UCSD-AML1 (cell line): ENCODE data around the gene CYGB.
A peak's percentile ranks its signal among the peaks of the same experiment; 100 is the strongest.
"Not testable (repeated sequence)": the region's sequence is repeated elsewhere in the genome, so short reads cannot be mapped to it uniquely, and the experiment has no call there.

ENCODE experiments used
- DNase-seq: peaks from one replicate; lab custom pipeline; 2025; ENCODE audit not compliant: unreplicated experiment; lab: John Stamatoyannopoulos, UW

CYGB gene

GRCh38 chr17:76567634-76568432 is 30.3 kb upstream of the CYGB start:
- DNase-seq, result no peak

GRCh38 chr17:76566988-76567431 is 29.5 kb upstream of the CYGB start:
- DNase-seq, result no peak

DNA sequence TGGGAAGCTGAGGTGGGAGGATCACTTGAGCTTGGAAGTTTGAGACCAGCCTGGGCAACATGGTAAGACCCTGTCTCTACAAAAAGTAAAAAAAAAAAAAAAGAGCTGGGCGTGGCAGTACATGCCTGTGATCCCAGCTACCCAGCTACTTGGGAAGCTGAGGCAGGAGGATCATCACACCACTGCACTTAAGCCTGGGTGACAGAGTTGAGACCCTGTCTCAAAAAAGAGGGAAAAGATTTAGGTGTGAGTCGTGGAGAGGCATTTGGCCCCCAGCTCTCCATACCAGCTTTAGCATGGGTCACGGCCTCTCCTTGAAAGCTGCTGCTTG is 29.1 kb upstream of the CYGB start:
- DNase-seq, result no peak

GRCh38 chr17:76565728-76566612 is 28.5 kb upstream of the CYGB start:
- no peak for DNase-seq

DNA sequence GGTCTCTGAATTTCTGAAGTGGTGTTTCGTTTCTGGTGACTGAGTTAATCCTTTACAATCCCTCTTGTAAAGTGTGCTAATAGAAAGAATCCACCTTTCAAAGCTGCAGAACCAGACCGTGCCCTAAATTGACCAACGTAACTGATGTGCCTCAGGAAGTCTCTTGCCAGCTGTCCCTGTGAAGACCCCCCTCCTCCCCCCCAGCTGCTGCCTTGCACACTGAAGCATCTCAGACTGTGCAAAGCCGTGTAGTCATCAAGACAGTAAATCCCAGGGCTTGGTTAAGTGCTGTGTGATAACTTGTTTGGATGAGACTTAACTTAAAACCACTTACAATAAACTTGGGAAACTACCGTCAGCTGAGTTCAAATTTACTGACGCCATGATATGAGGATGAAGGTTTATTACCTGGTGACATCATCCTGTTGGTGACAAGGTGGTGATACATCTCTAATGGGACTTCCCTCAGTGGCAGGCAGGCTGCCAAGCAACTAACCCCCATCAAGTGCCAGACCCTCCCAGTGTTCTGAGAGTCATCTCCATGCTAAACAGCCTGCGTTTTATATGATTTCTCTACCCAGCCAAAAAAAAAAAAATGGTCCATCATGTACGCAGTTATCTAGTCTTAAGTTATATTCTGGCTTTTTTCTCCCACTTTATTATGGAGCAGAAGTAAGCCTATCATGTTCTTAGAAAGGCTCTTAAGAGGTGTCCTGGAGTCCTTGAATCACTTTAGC is 27.6 kb upstream of the CYGB start:
- not testable (repeated sequence) for DNase-seq

DNA sequence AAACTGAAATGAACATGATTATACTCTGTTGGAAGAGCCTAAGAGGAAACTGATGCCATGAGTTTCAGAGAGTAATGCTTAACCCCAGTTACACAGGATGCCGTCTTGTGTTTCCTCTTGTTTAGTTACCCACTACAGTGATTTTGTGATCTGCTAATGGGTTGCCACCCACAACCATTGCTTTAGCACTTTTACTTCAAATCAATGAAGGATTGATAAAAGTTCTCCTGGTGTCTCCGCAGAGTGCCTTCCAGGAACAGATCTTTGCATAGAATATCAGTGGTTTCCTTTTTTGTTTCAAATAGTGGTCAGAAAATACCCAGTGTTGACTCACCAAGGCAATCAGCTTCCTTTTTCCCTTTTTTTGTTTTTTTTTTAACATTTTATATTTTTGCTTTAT is 25.9 kb upstream of the CYGB start:
- not testable (repeated sequence) for DNase-seq

DNA sequence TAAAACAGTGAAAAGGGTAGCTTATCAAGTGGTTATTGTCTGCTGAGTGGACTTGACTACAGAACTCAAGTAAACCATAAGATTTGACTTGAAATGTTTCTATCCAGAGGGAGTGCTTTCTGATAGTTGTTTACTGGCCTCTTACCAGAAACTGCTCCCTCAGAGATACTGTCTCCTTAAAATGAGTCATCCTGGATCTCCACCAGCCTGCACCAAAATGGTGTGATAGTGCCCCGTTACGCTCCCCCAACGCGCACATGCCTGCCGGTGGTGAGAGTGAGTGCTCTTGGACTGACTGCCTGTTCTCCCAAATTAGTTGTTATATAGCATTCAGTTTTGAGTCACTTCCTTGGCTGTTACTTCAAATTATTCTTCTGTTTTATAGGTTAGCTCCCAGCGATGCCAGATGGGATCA is 25.2 kb upstream of the CYGB start:
- DNase-seq, result no peak

DNA sequence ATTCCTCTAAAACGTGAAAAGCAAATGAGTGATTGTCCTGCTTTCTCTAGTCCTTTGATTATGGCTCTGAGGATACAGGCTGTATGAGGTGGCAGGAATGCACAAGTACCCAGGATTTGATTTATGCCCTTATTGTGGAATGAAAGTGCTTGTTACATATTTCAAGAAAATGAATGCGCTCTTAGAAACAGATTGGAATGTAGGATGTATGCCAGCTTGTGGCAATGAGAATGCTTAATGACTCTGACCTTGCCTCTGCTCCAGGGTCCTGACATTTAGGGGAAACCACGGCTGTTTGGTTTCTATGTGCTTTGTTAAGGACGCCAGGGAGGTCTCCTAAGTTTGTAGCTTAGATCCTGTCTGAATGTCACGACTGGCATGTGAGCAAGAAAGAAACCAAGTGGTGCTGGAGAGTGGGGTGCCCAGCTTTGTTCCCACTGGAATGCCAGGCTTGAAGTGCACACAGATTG is 24.3 kb upstream of the CYGB start:
- DNase-seq, result no peak

DNA sequence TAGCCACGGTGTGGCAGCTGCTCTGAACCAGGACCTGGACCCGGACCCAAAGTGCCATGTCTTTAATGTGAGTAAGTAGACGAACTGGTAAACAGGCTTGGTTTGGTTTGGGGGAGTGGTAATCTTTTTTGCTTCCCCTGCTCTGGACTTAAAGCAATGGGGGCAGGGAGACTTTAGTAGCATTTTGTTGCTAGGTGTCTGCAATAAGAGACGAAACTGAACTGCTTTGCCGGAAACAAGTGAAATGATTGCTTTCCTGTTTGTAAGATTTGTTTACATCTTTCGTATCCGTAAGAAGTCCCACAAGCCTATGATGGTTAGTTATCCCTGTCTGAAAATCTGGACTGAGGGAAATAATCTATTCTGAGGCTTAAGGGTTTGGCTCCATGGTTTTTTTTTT is 23.8 kb upstream of the CYGB start:
- DNase-seq, result no peak

- no peak for DNase-seq
Observed at GRCh38 chr17:76560877-76561221, 23.3 kb upstream of the CYGB start.

GRCh38 chr17:76560036-76560876 is 22.7 kb upstream of the CYGB start:
- DNase-seq, result no peak

DNA sequence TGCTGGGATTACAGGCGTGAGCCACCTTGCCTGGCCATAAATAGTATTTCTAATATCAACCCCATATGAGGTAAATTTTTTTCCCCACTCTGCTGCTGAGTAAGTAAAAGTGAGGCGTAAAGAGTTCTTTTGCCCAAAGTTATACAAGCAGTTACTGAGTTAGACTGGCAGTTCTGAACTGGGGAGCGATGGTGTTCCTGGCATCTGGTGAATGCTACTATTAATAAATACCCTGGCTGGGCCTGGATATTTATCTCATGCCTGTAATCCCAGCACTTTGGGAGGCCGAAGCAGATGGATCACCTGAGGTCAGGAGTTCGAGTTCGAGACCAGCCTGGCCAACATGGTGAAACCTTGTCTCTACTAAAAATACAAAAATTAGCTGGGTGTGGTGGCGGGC is 22.0 kb upstream of the CYGB start:
- DNase-seq, result not testable (repeated sequence)

DNA sequence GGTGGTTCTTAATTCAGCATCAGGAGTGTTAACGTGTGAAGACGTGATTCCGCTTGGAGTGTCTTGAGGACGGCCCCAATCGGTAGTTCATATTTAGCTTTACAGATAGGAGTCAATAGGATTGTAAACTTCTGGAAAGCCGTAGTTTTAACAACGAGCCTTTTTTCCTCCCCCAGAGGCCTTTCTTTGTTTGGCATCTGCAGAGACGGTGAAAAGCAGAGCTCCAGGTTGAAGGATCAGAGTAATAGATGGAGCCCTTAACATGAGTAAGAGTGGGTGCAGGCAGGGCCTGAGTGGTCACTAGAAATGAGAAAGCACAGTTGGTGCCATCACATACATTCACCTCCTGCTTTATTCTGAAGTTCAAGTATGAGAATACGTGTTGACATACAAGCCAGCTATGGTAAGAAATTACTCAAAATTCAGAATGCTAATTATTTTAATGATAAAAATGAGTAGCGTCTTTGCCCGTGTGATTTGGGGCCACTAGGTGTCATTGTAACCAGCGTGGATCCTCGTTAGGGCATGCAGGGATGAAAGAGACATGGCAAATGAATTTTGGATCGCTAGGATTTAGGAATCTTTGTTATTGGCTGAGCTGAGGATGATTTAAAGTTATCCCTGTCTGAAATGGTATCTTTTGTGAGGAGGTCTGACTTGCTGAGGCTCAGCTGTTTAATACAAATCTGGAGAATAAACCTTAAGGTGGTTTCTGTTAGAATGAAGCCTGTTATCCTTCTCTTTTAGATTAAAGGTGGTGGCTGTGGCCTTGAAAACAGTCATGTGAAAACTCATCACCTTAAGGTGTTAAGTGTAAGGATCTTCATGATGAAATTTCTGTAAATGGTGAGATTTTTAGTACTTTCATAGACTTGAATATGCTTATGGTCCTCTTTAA is 20.9 kb upstream of the CYGB start:
- no peak for DNase-seq

GRCh38 chr17:76557368-76558197 is 20.1 kb upstream of the CYGB start:
- peak; percentile 93 for DNase-seq

GRCh38 chr17:76556765-76557367 is 19.4 kb upstream of the CYGB start:
- DNase-seq, result no peak

DNA sequence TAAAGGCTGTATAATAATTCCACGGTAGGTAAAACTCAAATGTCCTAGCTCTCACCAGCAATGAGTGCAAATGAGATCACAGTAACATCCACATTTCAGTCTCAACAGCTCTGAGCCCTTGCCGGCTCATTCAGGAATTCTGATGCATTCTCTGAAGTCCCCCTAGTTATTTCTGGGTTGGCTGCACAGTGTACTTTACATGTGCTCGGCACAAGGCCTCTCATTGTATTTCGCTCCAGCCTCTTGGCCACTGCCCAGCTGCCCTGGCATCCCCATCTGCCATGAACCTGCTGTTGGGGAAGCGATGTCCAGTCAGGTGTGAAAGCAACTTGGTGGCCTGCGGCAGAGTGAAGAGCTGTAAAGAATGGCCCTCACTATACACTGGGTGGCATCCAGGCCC is 16.6 kb upstream of the CYGB start:
- no peak for DNase-seq

DNA sequence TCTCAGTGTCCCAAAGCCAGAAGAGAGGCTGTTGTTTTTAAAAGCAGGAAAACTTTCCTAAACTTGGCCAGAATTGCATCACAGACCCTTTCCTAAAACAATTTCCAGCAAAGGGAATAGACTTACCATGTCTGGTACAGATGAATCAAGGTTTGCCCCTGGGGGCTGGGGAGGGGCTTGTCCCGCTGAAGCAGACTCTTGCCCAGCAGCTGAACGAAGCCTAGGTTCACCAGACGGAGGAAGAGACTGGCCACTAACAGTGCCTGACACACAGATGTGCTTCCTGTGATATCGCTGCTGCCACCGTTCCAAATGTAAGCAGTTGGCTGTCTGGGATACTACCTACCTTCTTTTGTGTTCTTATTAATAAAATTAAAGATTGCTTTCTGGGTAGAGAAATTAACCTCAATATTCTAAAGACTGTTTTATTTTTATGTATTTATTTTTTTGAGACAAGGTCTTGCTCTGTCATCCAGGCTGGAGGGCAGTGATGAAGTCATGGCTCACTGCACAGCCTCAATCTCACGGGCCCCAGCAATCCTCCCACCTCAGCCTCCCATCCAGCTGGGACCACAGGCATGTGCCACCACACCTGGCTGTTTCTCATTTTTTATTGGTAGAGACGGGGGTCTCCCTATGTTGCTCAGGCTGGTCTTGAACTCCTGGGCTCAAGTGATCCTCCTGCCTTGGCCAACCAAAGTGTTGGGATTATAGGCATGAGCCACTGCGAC is 15.8 kb upstream of the CYGB start:
- peak; percentile 52 for DNase-seq

DNA sequence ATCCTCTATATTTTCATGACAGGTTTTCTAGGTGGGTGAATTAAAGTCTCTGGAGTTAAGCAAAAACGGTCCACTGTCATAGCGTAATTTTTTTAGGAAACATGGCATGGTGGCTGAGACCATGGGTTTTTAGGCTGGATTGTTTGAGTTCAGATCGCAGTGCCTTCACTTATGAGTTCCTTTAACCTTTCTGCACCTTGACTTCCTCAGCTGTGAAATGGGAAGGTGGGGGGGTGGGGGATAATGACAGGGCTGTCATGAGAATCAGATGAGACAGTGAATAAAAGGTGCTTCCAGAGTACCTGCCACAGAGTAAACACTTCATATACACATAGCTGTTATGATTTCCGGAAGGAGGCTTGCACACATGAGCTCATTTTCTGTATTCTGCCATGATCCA is 14.2 kb upstream of the CYGB start:
- DNase-seq, result no peak
